ENCODE data around the gene STRA8. TPM values are rescaled to one million over a fixed set of nuclear protein-coding genes. Genes with fewer than 3 reads are reported as not detected.
A peak's percentile ranks its signal among the peaks of the same experiment; 100 is the strongest.

STRA8 gene
- total RNA-seq, 1 experiment from 2014 or later = not detected

GRCh38 chr7:135238112-135238744, 4.6 kb downstream of the STRA8 start:
- H3K36me3 ChIP-seq (replicated peaks; ENCODE audit: control insufficient read depth, insufficient read depth, low read length) = no peaks in the 10 kb centered on the region
- no peak overlapping the region for H3K4me3 ChIP-seq (ENCODE audit: insufficient read depth, low read depth, low read length)
- H3K27me3 ChIP-seq (ENCODE audit: control insufficient read depth, insufficient read depth, low read length) = no peaks in the 10 kb centered on the region
- DNase-seq = peak; percentile 88

DNA sequence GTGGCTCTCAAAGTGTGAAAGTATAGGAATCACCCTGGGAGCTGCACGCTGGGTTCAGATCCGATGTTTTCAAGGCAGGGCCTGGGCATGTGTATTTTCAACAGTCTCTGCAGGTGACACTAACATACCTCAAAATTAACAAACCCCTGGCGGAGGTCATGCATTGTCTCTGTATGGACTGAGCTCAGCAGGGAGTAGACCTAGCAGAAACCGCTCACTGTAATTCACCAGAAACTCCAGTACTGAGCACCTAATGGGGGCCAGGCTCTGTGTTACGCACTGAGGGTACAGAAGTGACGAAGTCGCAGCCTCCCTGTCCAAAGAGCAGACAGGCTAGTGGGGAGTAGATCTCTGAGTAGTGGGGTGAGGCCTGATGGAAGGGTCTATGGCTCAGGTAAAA, 5.6 kb downstream of the STRA8 start:
- H3K36me3 ChIP-seq (replicated peaks; ENCODE audit: control insufficient read depth, insufficient read depth, low read length) = no peaks in the 10 kb centered on the region
- no peak overlapping the region for H3K4me3 ChIP-seq (ENCODE audit: insufficient read depth, low read depth, low read length)
- no peaks in the 10 kb centered on the region for H3K27me3 ChIP-seq (ENCODE audit: control insufficient read depth, insufficient read depth, low read length)
- DNase-seq = no peak

- Histone ChIP-seq H3K27me3 (ENCODE audit: control insufficient read depth, insufficient read depth, low read length) (no peaks in the 10 kb centered on the region), H3K36me3 (replicated peaks; ENCODE audit: control insufficient read depth, insufficient read depth, low read length) (no peaks in the 10 kb centered on the region), H3K4me3 (ENCODE audit: insufficient read depth, low read depth, low read length) (no peak overlapping the region)
- no peak for DNase-seq
Measured at GRCh38 chr7:135240441-135240840, 6.8 kb downstream of the STRA8 start.

DNA sequence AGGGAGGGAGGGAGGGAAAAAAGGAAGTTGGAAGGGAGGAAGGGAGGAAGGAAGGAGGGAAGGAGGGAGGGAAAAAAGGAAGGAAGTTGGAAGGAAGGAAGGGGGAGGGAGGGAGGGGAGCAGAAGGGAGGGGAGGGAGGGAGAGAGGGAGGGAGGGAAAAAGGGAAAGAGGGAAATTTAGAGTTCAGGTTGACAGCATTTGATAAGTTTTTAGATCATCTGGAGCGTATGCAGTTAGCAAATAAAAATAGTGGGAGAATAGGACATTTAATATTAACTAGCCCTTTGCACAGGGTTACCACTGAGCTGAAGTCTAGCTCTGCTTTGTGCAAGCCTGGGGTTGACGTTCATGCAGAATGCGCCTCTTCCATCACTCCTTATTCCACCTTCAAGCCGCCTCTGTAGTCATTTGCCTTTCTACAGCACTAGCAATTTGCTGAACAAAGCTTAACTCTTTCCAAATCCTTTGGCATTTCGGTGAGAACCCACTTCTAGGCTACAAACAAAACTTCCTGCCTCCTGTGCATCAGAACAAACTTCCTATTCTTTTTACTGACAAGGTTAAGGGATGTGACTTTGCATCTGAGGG, 8.6 kb downstream of the STRA8 start:
- no peaks in the 10 kb centered on the region for H3K27me3 ChIP-seq (ENCODE audit: control insufficient read depth, insufficient read depth, low read length)
- no peak for DNase-seq
- no peak overlapping the region for H3K4me3 ChIP-seq (ENCODE audit: insufficient read depth, low read depth, low read length)
- H3K36me3 ChIP-seq (replicated peaks; ENCODE audit: control insufficient read depth, insufficient read depth, low read length) = no peaks in the 10 kb centered on the region

- no peaks in the 10 kb centered on the region for H3K36me3 ChIP-seq (replicated peaks; ENCODE audit: control insufficient read depth, insufficient read depth, low read length)
- H3K27me3 ChIP-seq (ENCODE audit: control insufficient read depth, insufficient read depth, low read length) = no peaks in the 10 kb centered on the region
- no peak overlapping the region for H3K4me3 ChIP-seq (ENCODE audit: insufficient read depth, low read depth, low read length)
- DNase-seq = no peak
Measured at GRCh38 chr7:135245226-135246190, 11.9 kb downstream of the STRA8 start.

DNA sequence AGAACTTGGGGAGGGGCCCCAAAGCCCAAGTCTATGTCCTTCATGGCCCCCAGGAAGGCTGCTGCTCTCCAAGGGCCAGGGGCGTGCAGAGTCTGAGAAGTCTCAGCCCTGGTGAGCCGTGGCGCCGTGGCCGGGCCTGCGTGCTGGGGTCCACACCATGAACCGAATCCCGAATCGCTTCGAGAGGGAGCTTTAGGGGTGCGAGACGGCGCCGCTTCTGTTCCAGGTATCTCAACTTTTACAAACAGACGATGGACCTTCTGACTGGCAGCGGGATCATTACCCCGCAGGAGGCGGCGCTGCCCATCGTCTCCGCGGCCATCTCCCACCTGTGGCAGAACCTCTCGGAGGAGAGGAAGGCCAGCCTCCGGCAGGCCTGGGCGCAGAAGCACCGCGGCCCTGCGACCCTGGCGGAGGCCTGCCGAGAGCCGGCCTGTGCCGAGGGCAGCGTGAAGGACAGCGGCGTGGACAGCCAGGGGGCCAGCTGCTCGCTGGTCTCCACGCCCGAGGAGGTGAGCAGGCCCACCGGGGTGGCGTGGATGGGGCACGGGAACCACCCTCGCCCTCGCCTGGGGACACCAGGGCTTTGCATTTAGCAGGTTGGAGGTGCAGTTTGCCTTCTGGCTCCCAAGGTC, 12.7 kb downstream of the STRA8 start:
- Histone ChIP-seq H3K36me3 (replicated peaks; ENCODE audit: control insufficient read depth, insufficient read depth, low read length) (no peaks in the 10 kb centered on the region), H3K27me3 (ENCODE audit: control insufficient read depth, insufficient read depth, low read length) (no peaks in the 10 kb centered on the region), H3K4me3 (ENCODE audit: insufficient read depth, low read depth, low read length) (no peak overlapping the region)
- no peak for DNase-seq

DNA sequence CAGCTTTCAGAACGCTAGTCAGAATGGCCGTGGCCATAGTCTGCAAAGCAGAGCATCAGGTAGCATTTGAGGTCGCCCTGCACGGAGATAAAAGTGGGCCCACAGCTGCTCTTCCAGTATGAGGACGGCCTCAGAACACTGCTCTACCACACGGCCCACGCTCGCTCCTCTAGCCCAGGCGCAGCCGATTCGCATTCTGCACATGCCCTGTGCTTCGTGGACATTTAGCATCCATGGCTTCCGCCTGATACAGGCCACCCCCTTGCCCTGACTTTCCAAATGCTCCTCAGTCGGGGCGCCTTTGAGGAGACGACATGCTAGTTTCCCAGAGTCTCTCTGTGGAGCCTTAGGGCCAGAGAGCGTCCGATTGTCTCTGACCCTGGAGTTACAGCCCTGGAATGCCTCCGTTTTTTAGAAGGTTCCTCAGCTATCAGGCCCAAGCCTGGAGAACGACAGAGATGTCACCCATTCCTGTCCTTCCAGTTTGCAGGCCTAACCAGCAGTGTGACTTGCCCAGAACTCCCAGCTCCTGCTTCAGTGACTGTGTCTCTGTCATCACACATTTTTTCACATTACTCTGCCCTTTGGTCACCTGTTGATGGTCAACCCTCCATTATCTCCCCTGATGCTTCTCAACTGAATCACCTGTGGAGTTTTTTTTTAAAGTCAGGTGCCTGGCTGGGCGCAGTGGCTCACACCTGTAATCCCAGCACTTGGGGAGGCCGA, 14.3 kb downstream of the STRA8 start:
- H3K4me3 ChIP-seq (ENCODE audit: insufficient read depth, low read depth, low read length) = no peak overlapping the region
- H3K36me3 ChIP-seq (replicated peaks; ENCODE audit: control insufficient read depth, insufficient read depth, low read length) = no peaks in the 10 kb centered on the region
- no peak for DNase-seq
- no peaks in the 10 kb centered on the region for H3K27me3 ChIP-seq (ENCODE audit: control insufficient read depth, insufficient read depth, low read length)

- H3K27me3 ChIP-seq (ENCODE audit: control insufficient read depth, insufficient read depth, low read length) = no peaks in the 10 kb centered on the region
- H3K36me3 ChIP-seq (replicated peaks; ENCODE audit: control insufficient read depth, insufficient read depth, low read length) = no peaks in the 10 kb centered on the region
- no peak for DNase-seq
- no peak overlapping the region for H3K4me3 ChIP-seq (ENCODE audit: insufficient read depth, low read depth, low read length)
Measured at GRCh38 chr7:135248546-135248945, 14.9 kb downstream of the STRA8 start.

GRCh38 chr7:135251496-135252391, 18.1 kb downstream of the STRA8 start:
- DNase-seq = no peak
- H3K4me3 ChIP-seq (ENCODE audit: insufficient read depth, low read depth, low read length) = no peak overlapping the region
- no peaks in the 10 kb centered on the region for H3K36me3 ChIP-seq (replicated peaks; ENCODE audit: control insufficient read depth, insufficient read depth, low read length)
- H3K27me3 ChIP-seq (ENCODE audit: control insufficient read depth, insufficient read depth, low read length) = no peaks in the 10 kb centered on the region

DNA sequence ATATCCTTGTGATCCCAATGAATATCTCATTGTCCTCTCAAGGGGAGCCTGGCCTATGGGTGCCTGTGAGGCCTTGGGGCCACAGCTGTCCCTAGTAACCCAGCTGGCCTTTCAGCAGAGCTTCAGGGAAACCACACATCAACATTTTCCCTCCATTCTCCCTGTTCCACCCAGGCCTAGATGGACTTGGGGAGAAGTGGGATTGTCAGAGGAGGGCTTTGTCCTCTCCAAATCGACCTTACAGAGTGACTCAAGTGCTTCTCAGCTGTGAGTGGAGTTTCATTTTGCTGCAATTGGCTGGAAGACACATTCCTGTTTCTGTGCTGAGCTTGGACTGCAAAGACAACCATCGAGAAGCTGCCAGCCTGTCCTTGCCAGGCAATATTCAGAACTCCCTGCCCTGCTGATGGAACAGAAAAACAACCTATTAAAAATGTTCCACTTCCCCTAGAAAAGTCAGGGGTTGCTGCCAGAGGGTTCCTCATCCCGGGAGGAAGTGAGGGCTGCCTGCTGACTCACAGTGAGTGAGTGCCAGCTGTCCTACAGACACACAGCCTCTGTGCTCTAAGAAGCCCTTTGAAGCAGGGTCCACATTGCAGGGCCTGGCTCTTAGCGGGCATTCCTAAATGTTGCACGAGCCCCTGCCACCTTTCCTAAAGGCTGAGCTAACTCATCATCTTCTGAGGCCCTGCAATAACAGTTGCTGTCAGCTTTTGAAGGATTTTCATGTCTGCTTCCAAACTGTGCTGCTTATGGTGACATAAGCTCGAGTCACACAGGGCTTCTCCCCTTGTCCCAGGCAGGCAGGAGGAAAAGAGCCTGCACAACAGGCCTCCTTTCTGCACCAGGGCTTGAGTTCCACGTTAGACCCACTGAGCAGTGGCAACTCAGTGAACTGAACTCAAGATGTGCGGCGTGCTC, 20.5 kb downstream of the STRA8 start:
- Histone ChIP-seq H3K4me3 (ENCODE audit: insufficient read depth, low read depth, low read length) (no peak overlapping the region), H3K36me3 (replicated peaks; ENCODE audit: control insufficient read depth, insufficient read depth, low read length) (no peaks in the 10 kb centered on the region), H3K27me3 (ENCODE audit: control insufficient read depth, insufficient read depth, low read length) (no peaks in the 10 kb centered on the region)
- DNase-seq = no peak

DNA sequence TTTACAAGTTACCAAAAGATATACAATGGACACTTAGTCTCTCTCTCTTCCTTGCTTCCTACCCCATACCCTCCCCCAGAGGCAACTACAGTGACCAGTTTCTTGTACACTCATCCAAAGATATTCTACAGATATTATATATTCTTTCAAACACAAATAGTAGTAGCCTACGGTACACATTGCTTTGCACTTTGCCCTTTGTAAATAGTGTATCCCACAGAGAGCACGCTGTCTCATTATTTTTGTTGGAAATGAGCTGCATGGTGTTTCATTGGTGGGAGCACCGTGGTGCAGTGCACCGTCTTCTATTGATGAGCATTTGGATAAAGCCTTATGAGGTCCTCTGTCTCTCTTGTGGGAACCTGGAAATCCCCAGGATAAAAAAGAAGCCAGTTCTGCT, 24.2 kb downstream of the STRA8 start:
- H3K27me3 ChIP-seq (ENCODE audit: control insufficient read depth, insufficient read depth, low read length) = no peaks in the 10 kb centered on the region
- no peak for DNase-seq
- H3K36me3 ChIP-seq (replicated peaks; ENCODE audit: control insufficient read depth, insufficient read depth, low read length) = no peaks in the 10 kb centered on the region
- no peak overlapping the region for H3K4me3 ChIP-seq (ENCODE audit: insufficient read depth, low read depth, low read length)

DNA sequence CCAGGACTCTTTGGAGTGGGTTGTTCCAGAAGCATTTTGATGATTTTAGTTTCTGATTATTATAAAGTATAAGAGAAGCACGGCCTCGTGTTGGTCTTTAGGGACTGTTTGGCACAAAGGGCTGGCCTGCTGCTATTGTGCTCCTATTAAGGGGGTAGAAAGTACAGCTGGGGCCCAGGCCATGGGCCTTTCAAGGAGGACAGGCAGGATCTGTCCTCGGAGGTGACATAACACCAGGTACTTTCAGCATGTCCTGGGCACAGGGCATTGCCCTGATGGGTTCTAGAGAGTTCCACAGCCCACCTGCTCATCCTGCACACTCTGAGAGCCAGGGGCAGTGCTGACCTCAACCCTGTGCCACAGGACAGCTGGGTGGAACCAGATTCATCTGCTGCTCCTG, 24.9 kb downstream of the STRA8 start:
- no peaks in the 10 kb centered on the region for H3K36me3 ChIP-seq (replicated peaks; ENCODE audit: control insufficient read depth, insufficient read depth, low read length)
- H3K27me3 ChIP-seq (ENCODE audit: control insufficient read depth, insufficient read depth, low read length) = no peaks in the 10 kb centered on the region
- DNase-seq = no peak
- no peak overlapping the region for H3K4me3 ChIP-seq (ENCODE audit: insufficient read depth, low read depth, low read length)

DNA sequence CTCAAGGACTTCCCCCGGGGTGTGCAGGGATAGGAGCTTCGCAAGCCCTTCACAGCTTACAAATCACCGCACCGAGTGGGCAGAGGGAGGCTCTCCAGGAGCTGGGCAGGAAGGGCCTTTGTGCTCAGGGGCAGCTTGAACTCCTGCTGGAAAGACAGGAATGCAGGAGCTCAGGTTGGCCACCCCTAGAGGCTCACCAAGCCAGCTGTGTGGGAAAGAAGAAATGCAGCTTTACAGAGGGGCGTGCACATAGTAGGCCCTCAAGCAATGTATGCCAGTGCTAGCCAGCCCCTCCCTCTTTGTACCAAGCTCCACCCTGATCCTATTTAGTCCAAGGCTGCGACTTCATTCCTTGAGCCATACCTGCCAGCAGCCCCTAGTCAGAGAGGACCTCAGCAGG, 26.1 kb downstream of the STRA8 start:
- Histone ChIP-seq H3K27me3 (ENCODE audit: control insufficient read depth, insufficient read depth, low read length) (no peaks in the 10 kb centered on the region), H3K36me3 (replicated peaks; ENCODE audit: control insufficient read depth, insufficient read depth, low read length) (no peaks in the 10 kb centered on the region), H3K4me3 (ENCODE audit: insufficient read depth, low read depth, low read length) (no peak overlapping the region)
- no peak for DNase-seq
